ENCODE results near the gene BLID. TPM values are rescaled to one million over a fixed set of nuclear protein-coding genes. Genes with fewer than 3 reads are reported as not detected.
A peak's percentile ranks its signal among the peaks of the same experiment; 100 is the strongest.

BLID gene
- total RNA-seq, 1 experiment from 2014 or later, result 0.41 TPM

DNA sequence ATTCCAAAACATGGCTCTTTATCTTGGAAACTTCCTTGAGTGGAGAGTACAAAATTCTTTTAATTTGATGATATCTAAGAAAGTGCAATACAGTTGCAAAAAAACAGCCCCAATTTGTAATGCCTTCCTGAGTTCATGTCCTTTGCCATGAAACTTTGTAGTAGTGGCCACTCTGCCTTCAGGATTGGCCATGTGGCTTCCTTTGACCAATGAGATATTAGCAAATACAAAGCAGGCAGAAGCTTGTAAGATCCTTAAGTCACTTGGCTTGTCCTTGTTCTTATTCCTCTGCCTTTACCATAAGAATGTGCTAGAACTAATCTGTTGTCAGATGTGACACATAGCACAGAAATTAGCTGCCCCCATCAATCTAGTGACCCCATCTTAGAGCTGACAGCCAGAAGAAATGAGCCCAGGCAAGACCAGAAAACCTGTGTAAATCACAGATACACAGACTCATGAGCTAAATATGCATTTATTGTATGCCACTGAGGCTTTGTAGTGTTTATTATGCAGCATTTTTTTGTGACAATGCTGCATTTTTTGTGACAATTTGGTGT is 29.8 kb upstream of the BLID start:
- ATAC-seq (peak; percentile 7; the same call in 1 of the 2 replicates), DNase-seq (ENCODE audit: low read depth, low spot score) (no peak)
- Histone ChIP-seq H3K4me1 (ENCODE audit: control insufficient read depth, insufficient read depth, low read length) (peaks cover 59% of the 10 kb centered on the region), H3K4me3 (ENCODE audit: low read depth in 2 of 2, low read length in 2 of 2) (no peak overlapping the region), H3K27me3 (ENCODE audit: control insufficient read depth, insufficient read depth, low read length) (no peaks in the 10 kb centered on the region), H3K36me3 (ENCODE audit: control insufficient read depth, insufficient read depth, low read length) (no peaks in the 10 kb centered on the region), H3K9me3 (ENCODE audit: control insufficient read depth, insufficient read depth, low read depth, low read length) (no peaks in the 10 kb centered on the region), H3K27ac (ENCODE audit: low read length) (peak overlapping the region; percentile 36; the same call in 1 of the 2 replicates)
- intact Hi-C loops (cut with micrococcal nuclease; ENCODE audit: unreplicated experiment) (no loop called here), in situ Hi-C loops (cut with HindIII; ENCODE audit: low pct_unique_long_range_greater_than_20kb, low sequenced_read_pairs) (no loop called here)
- CTCF ChIA-PET, result no interaction called here
- no TSS peak for BruUV-seq (replicated peaks)
- TF ChIP-seq, protein P1, sequence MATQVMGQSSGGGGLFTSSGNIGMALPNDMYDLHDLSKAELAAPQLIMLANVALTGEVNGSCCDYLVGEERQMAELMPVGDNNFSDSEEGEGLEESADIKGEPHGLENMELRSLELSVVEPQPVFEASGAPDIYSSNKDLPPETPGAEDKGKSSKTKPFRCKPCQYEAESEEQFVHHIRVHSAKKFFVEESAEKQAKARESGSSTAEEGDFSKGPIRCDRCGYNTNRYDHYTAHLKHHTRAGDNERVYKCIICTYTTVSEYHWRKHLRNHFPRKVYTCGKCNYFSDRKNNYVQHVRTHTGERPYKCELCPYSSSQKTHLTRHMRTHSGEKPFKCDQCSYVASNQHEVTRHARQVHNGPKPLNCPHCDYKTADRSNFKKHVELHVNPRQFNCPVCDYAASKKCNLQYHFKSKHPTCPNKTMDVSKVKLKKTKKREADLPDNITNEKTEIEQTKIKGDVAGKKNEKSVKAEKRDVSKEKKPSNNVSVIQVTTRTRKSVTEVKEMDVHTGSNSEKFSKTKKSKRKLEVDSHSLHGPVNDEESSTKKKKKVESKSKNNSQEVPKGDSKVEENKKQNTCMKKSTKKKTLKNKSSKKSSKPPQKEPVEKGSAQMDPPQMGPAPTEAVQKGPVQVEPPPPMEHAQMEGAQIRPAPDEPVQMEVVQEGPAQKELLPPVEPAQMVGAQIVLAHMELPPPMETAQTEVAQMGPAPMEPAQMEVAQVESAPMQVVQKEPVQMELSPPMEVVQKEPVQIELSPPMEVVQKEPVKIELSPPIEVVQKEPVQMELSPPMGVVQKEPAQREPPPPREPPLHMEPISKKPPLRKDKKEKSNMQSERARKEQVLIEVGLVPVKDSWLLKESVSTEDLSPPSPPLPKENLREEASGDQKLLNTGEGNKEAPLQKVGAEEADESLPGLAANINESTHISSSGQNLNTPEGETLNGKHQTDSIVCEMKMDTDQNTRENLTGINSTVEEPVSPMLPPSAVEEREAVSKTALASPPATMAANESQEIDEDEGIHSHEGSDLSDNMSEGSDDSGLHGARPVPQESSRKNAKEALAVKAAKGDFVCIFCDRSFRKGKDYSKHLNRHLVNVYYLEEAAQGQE (IDR thresholded peaks at IDR 0.05; ENCODE audit: insufficient read depth in 1 of 2, low read depth in 2 of 2, low read length in 1 of 2), result no peak
- TF ChIP-seq TCF7L2 (IDR thresholded peaks at IDR 0.05; ENCODE audit: low read depth, low read length), result no peak
- no peak for TF ChIP-seq POLR2AphosphoS5 (IDR thresholded peaks at IDR 0.05; ENCODE audit: low read depth, low read length)
- POLR2A ChIA-PET, result no interaction called here

DNA sequence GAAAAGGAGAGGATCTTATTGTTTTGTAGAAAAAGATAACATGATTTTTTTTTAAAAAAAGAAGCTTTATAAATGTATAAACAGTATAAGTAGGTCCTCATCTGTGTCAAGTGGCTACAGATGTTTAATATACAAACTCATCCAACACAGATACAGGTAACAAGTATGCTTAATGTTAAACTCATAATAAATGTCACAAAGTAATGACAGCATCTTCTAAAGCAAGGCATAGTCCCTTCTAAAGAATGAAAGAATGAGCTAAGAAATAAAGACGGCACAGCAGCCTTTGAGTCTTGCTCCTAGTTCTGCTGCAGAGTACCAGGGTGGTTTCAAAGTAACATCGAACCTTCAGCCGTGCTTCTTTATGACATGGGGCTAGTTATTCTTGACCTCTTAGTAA is 28.7 kb upstream of the BLID start:
- H3K27me3 ChIP-seq (ENCODE audit: control insufficient read depth, insufficient read depth, low read length), result no peaks in the 10 kb centered on the region
- no peak for ATAC-seq
- CTCF ChIA-PET, result interaction anchor here (0.7 kb wide), 1 partner anchor 19 kb away, joined by 3 read pairs; no protein-coding TSS in a partner anchor
- POLR2A ChIA-PET, result interaction anchor here (0.6 kb wide), 1 partner anchor 394 kb away, joined by 3 read pairs; no protein-coding TSS in a partner anchor
- H3K4me3 ChIP-seq (ENCODE audit: low read depth in 2 of 2, low read length in 2 of 2), result no peak overlapping the region
- intact Hi-C loops (cut with micrococcal nuclease; ENCODE audit: unreplicated experiment), result no loop called here
- H3K27ac ChIP-seq (ENCODE audit: low read length), result 0 out of 2 replicates have a peak overlapping the region, but pooled peaks have one; percentile 2
- H3K9me3 ChIP-seq (ENCODE audit: control insufficient read depth, insufficient read depth, low read depth, low read length), result no peaks in the 10 kb centered on the region
- H3K4me1 ChIP-seq (ENCODE audit: control insufficient read depth, insufficient read depth, low read length), result peaks cover 58% of the 10 kb centered on the region
- BruUV-seq (replicated peaks), result no TSS peak
- H3K36me3 ChIP-seq (ENCODE audit: control insufficient read depth, insufficient read depth, low read length), result no peaks in the 10 kb centered on the region
- no peak for DNase-seq (ENCODE audit: low read depth, low spot score)
- TF ChIP-seq, protein P2, sequence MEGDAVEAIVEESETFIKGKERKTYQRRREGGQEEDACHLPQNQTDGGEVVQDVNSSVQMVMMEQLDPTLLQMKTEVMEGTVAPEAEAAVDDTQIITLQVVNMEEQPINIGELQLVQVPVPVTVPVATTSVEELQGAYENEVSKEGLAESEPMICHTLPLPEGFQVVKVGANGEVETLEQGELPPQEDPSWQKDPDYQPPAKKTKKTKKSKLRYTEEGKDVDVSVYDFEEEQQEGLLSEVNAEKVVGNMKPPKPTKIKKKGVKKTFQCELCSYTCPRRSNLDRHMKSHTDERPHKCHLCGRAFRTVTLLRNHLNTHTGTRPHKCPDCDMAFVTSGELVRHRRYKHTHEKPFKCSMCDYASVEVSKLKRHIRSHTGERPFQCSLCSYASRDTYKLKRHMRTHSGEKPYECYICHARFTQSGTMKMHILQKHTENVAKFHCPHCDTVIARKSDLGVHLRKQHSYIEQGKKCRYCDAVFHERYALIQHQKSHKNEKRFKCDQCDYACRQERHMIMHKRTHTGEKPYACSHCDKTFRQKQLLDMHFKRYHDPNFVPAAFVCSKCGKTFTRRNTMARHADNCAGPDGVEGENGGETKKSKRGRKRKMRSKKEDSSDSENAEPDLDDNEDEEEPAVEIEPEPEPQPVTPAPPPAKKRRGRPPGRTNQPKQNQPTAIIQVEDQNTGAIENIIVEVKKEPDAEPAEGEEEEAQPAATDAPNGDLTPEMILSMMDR (IDR thresholded peaks at IDR 0.05), result no peak
- no peak for TF ChIP-seq TCF7L2 (IDR thresholded peaks at IDR 0.05; ENCODE audit: low read depth, low read length)
- TF ChIP-seq POLR2AphosphoS5 (IDR thresholded peaks at IDR 0.05; ENCODE audit: low read depth, low read length), result no peak
- TF ChIP-seq SIN3A (IDR thresholded peaks at IDR 0.05; ENCODE audit: borderline replicate concordance, insufficient read depth, low read depth, low read length), result no peak
- TF ChIP-seq, protein P1 (IDR thresholded peaks at IDR 0.05; ENCODE audit: insufficient read depth in 1 of 2, low read depth in 2 of 2, low read length in 1 of 2), result no peak
- in situ Hi-C loops (cut with HindIII; ENCODE audit: low pct_unique_long_range_greater_than_20kb, low sequenced_read_pairs), result no loop called here

Measured in Panc1 (cell line).